Vagina (tissue), 2 donors: ENCODE measurements around the gene OCRL. TPM values are rescaled to one million over a fixed set of nuclear protein-coding genes. Genes with fewer than 3 reads are reported as not detected.

Experiments used
- DNase-seq, 2 donors: peaks; one replicate each; pipeline ENCODE4 v3.0.0-alpha.2; 2017; ENCODE audit errors: extremely low spot score in 2 of 2
- H3K27ac ChIP-seq: fragments of 200-600 bp; sonication (generic); one replicate; pipeline ENCODE4 v1.5.1; 2019
- H3K27me3 ChIP-seq: fragments of 200-600 bp; sonication (generic); one replicate; pipeline ENCODE4 v1.5.1; 2019
- H3K36me3 ChIP-seq, 2 donors: fragments of 200-600 bp; sonication (generic); one replicate each; pipeline ENCODE4 v1.5.1; 2017 to 2019
- H3K4me1 ChIP-seq: fragments of 200-600 bp; sonication (generic); one replicate; pipeline ENCODE4 v1.5.1; 2019
- H3K4me3 ChIP-seq, 2 donors: fragments of 200-600 bp; sonication (generic); 1 replicate in 1 of 2; 2 replicates in 1 of 2; pipeline ENCODE4 v1.5.1; 2016 to 2019
- H3K9me3 ChIP-seq: fragments of 200-600 bp; sonication (generic); one replicate; pipeline ENCODE4 v1.5.1; 2019
- CTCF ChIP-seq, 3 experiments: fragments of 450-650 bp in 2 of 3; fragments of 200-600 bp in 1 of 3; sonication (generic) in 1 of 3; IDR thresholded peaks; one replicate each; pipeline ENCODE4 v1.5.1; 2017 to 2019; ENCODE audit warnings: antibody characterized with exemption in 3 of 3, mild to moderate bottlenecking in 2 of 3, moderate library complexity in 2 of 3
- POLR2A ChIP-seq, 2 donors: fragments of 450-650 bp; IDR thresholded peaks; one replicate each; pipeline ENCODE4 v1.6.1; 2017; ENCODE audit warnings: antibody characterized with exemption in 2 of 2, mild to moderate bottlenecking in 2 of 2, moderate library complexity in 2 of 2
- POLR2AphosphoS5 ChIP-seq, 2 donors: sonication (generic); formaldehyde crosslinking; IDR thresholded peaks; one replicate each; pipeline ENCODE4 v1.9.0; 2017; ENCODE audit warnings: antibody characterized with exemption in 2 of 2, mild to moderate bottlenecking in 2 of 2, low read depth in 1 of 2; ENCODE audit not compliant: insufficient read depth in 1 of 2
- intact Hi-C: fragments of 100-400 bp; cut with DNase I; formaldehyde crosslinking; loops from one replicate; pipeline ENCODE4 v1.15.1; 2023
- total RNA-seq: library from RNA; depleted of rRNA; stranded (reverse); fragments of >200 nt; gene quantifications from one replicate; pipeline ENCODE4 v1.2.3, GENCODE V29; 2016

Gene OCRL
- total RNA-seq, 1 donor from 2014 or later = 14.5 TPM

- Histone ChIP-seq H3K4me3 (no peak overlapping the region), H3K9me3 (no peaks in the 10 kb centered on the region), H3K4me1 (no peaks in the 10 kb centered on the region), H3K27ac (no peak overlapping the region), H3K36me3 (no peaks in the 10 kb centered on the region), H3K27me3 (no peaks in the 10 kb centered on the region)
- intact Hi-C loops = no loop called here
- no peak for DNase-seq
- TF ChIP-seq POLR2AphosphoS5 (IDR thresholded peaks at IDR 0.05; ENCODE audit: insufficient read depth in 1 of 2, low read depth in 1 of 2) (no peak), POLR2A (IDR thresholded peaks at IDR 0.05) (no peak), CTCF (IDR thresholded peaks at IDR 0.05) (no peak)
Measured at GRCh38 chrX:129524250-129524850, 15.7 kb upstream of the OCRL start.

DNA sequence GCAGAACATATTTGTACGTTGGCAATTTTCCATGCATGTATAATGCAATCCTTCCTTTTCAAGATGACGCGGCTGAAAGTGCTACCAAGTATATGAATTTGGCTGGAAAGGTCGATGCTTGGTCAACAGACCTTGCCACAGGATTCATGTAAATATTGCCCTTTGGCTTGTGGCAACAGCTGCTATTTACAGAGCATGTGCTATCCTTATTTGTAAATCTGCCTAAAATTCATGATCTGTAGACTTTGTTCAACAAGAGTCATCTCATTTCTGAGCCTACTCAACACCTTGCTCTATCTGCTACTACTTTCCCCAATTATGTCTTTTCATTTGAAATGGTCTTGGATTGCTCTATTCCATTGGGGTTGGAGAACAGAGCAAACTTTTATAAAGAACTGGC lies 14.9 kb upstream of the OCRL start:
- Histone ChIP-seq H3K27ac (no peak overlapping the region), H3K36me3 (no peaks in the 10 kb centered on the region), H3K4me1 (no peaks in the 10 kb centered on the region), H3K9me3 (no peaks in the 10 kb centered on the region), H3K27me3 (no peaks in the 10 kb centered on the region), H3K4me3 (no peak overlapping the region)
- no peak for DNase-seq
- intact Hi-C loops = no loop called here
- TF ChIP-seq POLR2A (IDR thresholded peaks at IDR 0.05) = no peak
- TF ChIP-seq POLR2AphosphoS5 (IDR thresholded peaks at IDR 0.05; ENCODE audit: insufficient read depth in 1 of 2, low read depth in 1 of 2) = no peak
- TF ChIP-seq CTCF (IDR thresholded peaks at IDR 0.05) = no peak

GRCh38 chrX:129525896-129526295 lies 14.2 kb upstream of the OCRL start:
- intact Hi-C loops = no loop called here
- H3K27ac ChIP-seq = no peak overlapping the region
- DNase-seq = no peak
- H3K36me3 ChIP-seq = no peaks in the 10 kb centered on the region
- no peaks in the 10 kb centered on the region for H3K27me3 ChIP-seq
- no peaks in the 10 kb centered on the region for H3K9me3 ChIP-seq
- no peak overlapping the region for H3K4me3 ChIP-seq
- no peak for TF ChIP-seq POLR2A (IDR thresholded peaks at IDR 0.05)
- no peak for TF ChIP-seq POLR2AphosphoS5 (IDR thresholded peaks at IDR 0.05; ENCODE audit: insufficient read depth in 1 of 2, low read depth in 1 of 2)
- no peak for TF ChIP-seq CTCF (IDR thresholded peaks at IDR 0.05)
- H3K4me1 ChIP-seq = no peaks in the 10 kb centered on the region

DNA sequence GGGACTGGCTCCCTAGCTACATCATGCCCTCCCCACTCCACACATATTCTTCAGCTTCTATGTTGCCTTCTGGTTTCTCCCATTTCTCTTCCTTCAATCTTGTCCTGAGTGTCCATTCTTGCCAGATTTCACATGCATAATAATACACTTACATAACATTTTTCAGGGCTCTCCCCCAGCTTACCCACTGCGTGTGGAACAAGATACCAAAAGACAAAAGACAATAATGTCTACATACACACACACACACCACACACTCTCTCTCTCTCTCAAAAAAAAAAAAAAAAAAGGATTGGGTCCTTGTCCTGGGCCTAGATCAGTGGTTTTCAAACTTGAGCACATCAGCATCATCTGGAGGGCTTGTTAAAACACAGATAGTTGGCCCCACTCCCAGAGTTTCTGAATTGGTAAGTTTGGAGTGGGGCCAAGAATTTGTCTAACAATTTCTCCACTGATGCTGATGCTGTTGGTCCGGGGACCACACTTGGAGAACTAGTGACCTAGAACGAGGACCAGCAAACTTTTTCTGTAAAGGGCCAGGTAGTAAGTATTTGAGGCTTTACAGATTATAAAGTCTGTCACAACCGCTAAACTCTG lies 10.3 kb upstream of the OCRL start:
- intact Hi-C loops = no loop called here
- no peaks in the 10 kb centered on the region for H3K36me3 ChIP-seq
- TF ChIP-seq CTCF (IDR thresholded peaks at IDR 0.05) (no peak), POLR2A (IDR thresholded peaks at IDR 0.05) (no peak), POLR2AphosphoS5 (IDR thresholded peaks at IDR 0.05; ENCODE audit: insufficient read depth in 1 of 2, low read depth in 1 of 2) (no peak)
- H3K27ac ChIP-seq = no peak overlapping the region
- H3K27me3 ChIP-seq = no peaks in the 10 kb centered on the region
- H3K9me3 ChIP-seq = no peaks in the 10 kb centered on the region
- no peak overlapping the region for H3K4me3 ChIP-seq
- no peaks in the 10 kb centered on the region for H3K4me1 ChIP-seq
- no peak for DNase-seq

- H3K4me3 ChIP-seq = no peak overlapping the region
- H3K9me3 ChIP-seq = no peaks in the 10 kb centered on the region
- intact Hi-C loops = no loop called here
- H3K27ac ChIP-seq = no peak overlapping the region
- DNase-seq = no peak
- H3K4me1 ChIP-seq = no peaks in the 10 kb centered on the region
- no peak for TF ChIP-seq POLR2A (IDR thresholded peaks at IDR 0.05)
- no peak for TF ChIP-seq CTCF (IDR thresholded peaks at IDR 0.05)
- no peak for TF ChIP-seq POLR2AphosphoS5 (IDR thresholded peaks at IDR 0.05; ENCODE audit: insufficient read depth in 1 of 2, low read depth in 1 of 2)
- no peaks in the 10 kb centered on the region for H3K27me3 ChIP-seq
- H3K36me3 ChIP-seq = no peaks in the 10 kb centered on the region
Measured at GRCh38 chrX:129530410-129530809, 9.6 kb upstream of the OCRL start.
